ENCODE results near the gene SRP9.
"Not testable (repeated sequence)": the region's sequence is repeated elsewhere in the genome, so short reads cannot be mapped to it uniquely, and the experiment has no call there.

Gene SRP9

GRCh38 chr1:225794954-225795353, 17.3 kb downstream of the SRP9 start:
- Histone ChIP-seq H3K4me1 (ENCODE audit: control insufficient read depth, insufficient read depth, low read length) (no peaks in the 10 kb centered on the region), H3K36me3 (ENCODE audit: control insufficient read depth, insufficient read depth, low read length) (no peaks in the 10 kb centered on the region), H3K9me3 (ENCODE audit: control insufficient read depth, low read length) (no peaks in the 10 kb centered on the region), H3K9ac (ENCODE audit: low read length) (no peak overlapping the region), H3K4me3 (ENCODE audit: low read length) (no peak overlapping the region), H3K27me3 (ENCODE audit: control insufficient read depth, insufficient read depth, low read length) (no peaks in the 10 kb centered on the region)

- H3K4me1 ChIP-seq (ENCODE audit: control insufficient read depth, insufficient read depth, low read length); H3K36me3 ChIP-seq (ENCODE audit: control insufficient read depth, insufficient read depth, low read length); H3K4me3 ChIP-seq (ENCODE audit: low read length); H3K9ac ChIP-seq (ENCODE audit: low read length); H3K9me3 ChIP-seq (ENCODE audit: control insufficient read depth, low read length); H3K27me3 ChIP-seq (ENCODE audit: control insufficient read depth, insufficient read depth, low read length): not testable (repeated sequence)
Observed at GRCh38 chr1:225796097-225796496, 18.5 kb downstream of the SRP9 start.

GRCh38 chr1:225801146-225801545, 23.5 kb downstream of the SRP9 start:
- not testable (repeated sequence) for H3K4me1 ChIP-seq (ENCODE audit: control insufficient read depth, insufficient read depth, low read length); H3K9ac ChIP-seq (ENCODE audit: low read length); H3K4me3 ChIP-seq (ENCODE audit: low read length); H3K36me3 ChIP-seq (ENCODE audit: control insufficient read depth, insufficient read depth, low read length); H3K27me3 ChIP-seq (ENCODE audit: control insufficient read depth, insufficient read depth, low read length); H3K9me3 ChIP-seq (ENCODE audit: control insufficient read depth, low read length)

GRCh38 chr1:225806249-225806648, 28.6 kb downstream of the SRP9 start:
- Histone ChIP-seq H3K27me3 (ENCODE audit: control insufficient read depth, insufficient read depth, low read length) (no peaks in the 10 kb centered on the region), H3K9ac (ENCODE audit: low read length) (no peak overlapping the region), H3K4me3 (ENCODE audit: low read length) (no peak overlapping the region), H3K9me3 (ENCODE audit: control insufficient read depth, low read length) (no peaks in the 10 kb centered on the region), H3K4me1 (ENCODE audit: control insufficient read depth, insufficient read depth, low read length) (peaks cover 4% of the 10 kb centered on the region), H3K36me3 (ENCODE audit: control insufficient read depth, insufficient read depth, low read length) (no peaks in the 10 kb centered on the region)

- H3K36me3 ChIP-seq (ENCODE audit: control insufficient read depth, insufficient read depth, low read length); H3K27me3 ChIP-seq (ENCODE audit: control insufficient read depth, insufficient read depth, low read length); H3K9me3 ChIP-seq (ENCODE audit: control insufficient read depth, low read length); H3K4me1 ChIP-seq (ENCODE audit: control insufficient read depth, insufficient read depth, low read length); H3K4me3 ChIP-seq (ENCODE audit: low read length); H3K9ac ChIP-seq (ENCODE audit: low read length): not testable (repeated sequence)
Observed at GRCh38 chr1:225806736-225807135, 29.1 kb downstream of the SRP9 start.

GRCh38 chr1:225808136-225808535, 30.5 kb downstream of the SRP9 start:
- H3K27me3 ChIP-seq (ENCODE audit: control insufficient read depth, insufficient read depth, low read length) = no peaks in the 10 kb centered on the region
- peaks cover 22% of the 10 kb centered on the region for H3K4me1 ChIP-seq (ENCODE audit: control insufficient read depth, insufficient read depth, low read length)
- no peaks in the 10 kb centered on the region for H3K36me3 ChIP-seq (ENCODE audit: control insufficient read depth, insufficient read depth, low read length)
- no peak overlapping the region for H3K9ac ChIP-seq (ENCODE audit: low read length)
- no peaks in the 10 kb centered on the region for H3K9me3 ChIP-seq (ENCODE audit: control insufficient read depth, low read length)
- no peak overlapping the region for H3K4me3 ChIP-seq (ENCODE audit: low read length)

- H3K36me3 ChIP-seq (ENCODE audit: control insufficient read depth, insufficient read depth, low read length) = no peaks in the 10 kb centered on the region
- peaks cover 40% of the 10 kb centered on the region for H3K4me1 ChIP-seq (ENCODE audit: control insufficient read depth, insufficient read depth, low read length)
- no peaks in the 10 kb centered on the region for H3K27me3 ChIP-seq (ENCODE audit: control insufficient read depth, insufficient read depth, low read length)
- no peak within 1 kb of the TSS for H3K4me3 ChIP-seq (ENCODE audit: low read length)
- H3K9ac ChIP-seq (ENCODE audit: low read length) = peak within 1 kb of the TSS; percentile 50
- no peaks in the 10 kb centered on the region for H3K9me3 ChIP-seq (ENCODE audit: control insufficient read depth, low read length)
Observed at GRCh38 chr1:225809842-225810578, 32.4 kb downstream of the SRP9 start, which contains the start of gene EPHX1. Gene EPHX1 (plus strand): TSS chr1:225810124. CDS start chr1:225828730, 18,606 bp downstream.

GRCh38 chr1:225810579-225811538, 33.2 kb downstream of the SRP9 start:
- Histone ChIP-seq H3K9ac (ENCODE audit: low read length) (peak overlapping the region; percentile 50), H3K4me1 (ENCODE audit: control insufficient read depth, insufficient read depth, low read length) (peaks cover 40% of the 10 kb centered on the region)
- not testable (repeated sequence) for H3K4me3 ChIP-seq (ENCODE audit: low read length)

GRCh38 chr1:225811622-225812487, 34.2 kb downstream of the SRP9 start:
- Histone ChIP-seq H3K4me3 (ENCODE audit: low read length) (no peak overlapping the region), H3K27me3 (ENCODE audit: control insufficient read depth, insufficient read depth, low read length) (no peaks in the 10 kb centered on the region), H3K9ac (ENCODE audit: low read length) (no peak overlapping the region), H3K4me1 (ENCODE audit: control insufficient read depth, insufficient read depth, low read length) (peaks cover 48% of the 10 kb centered on the region), H3K36me3 (ENCODE audit: control insufficient read depth, insufficient read depth, low read length) (no peaks in the 10 kb centered on the region), H3K9me3 (ENCODE audit: control insufficient read depth, low read length) (no peaks in the 10 kb centered on the region)

More at GRCh38 chr1:225810579-225811538, 33.2 kb downstream of the SRP9 start:
- H3K36me3 ChIP-seq (ENCODE audit: control insufficient read depth, insufficient read depth, low read length); H3K27me3 ChIP-seq (ENCODE audit: control insufficient read depth, insufficient read depth, low read length); H3K9me3 ChIP-seq (ENCODE audit: control insufficient read depth, low read length): not testable (repeated sequence)

GRCh38 chr1:225812488-225813213, 35.0 kb downstream of the SRP9 start:
- Histone ChIP-seq H3K4me1 (ENCODE audit: control insufficient read depth, insufficient read depth, low read length) (peaks cover 56% of the 10 kb centered on the region), H3K9me3 (ENCODE audit: control insufficient read depth, low read length) (no peaks in the 10 kb centered on the region), H3K27me3 (ENCODE audit: control insufficient read depth, insufficient read depth, low read length) (no peaks in the 10 kb centered on the region), H3K36me3 (ENCODE audit: control insufficient read depth, insufficient read depth, low read length) (no peaks in the 10 kb centered on the region), H3K4me3 (ENCODE audit: low read length) (no peak overlapping the region), H3K9ac (ENCODE audit: low read length) (no peak overlapping the region)

- Histone ChIP-seq H3K36me3 (ENCODE audit: control insufficient read depth, insufficient read depth, low read length) (no peaks in the 10 kb centered on the region), H3K9me3 (ENCODE audit: control insufficient read depth, low read length) (no peaks in the 10 kb centered on the region), H3K4me1 (ENCODE audit: control insufficient read depth, insufficient read depth, low read length) (peaks cover 63% of the 10 kb centered on the region), H3K9ac (ENCODE audit: low read length) (peak overlapping the region; percentile 31), H3K4me3 (ENCODE audit: low read length) (no peak overlapping the region), H3K27me3 (ENCODE audit: control insufficient read depth, insufficient read depth, low read length) (no peaks in the 10 kb centered on the region)
Observed at GRCh38 chr1:225813214-225813964, 35.8 kb downstream of the SRP9 start.

Data from mucosa of stomach (tissue), 1 donor.